Measurements from ENCODE around the gene PLA2G1B. TPM values are rescaled to one million over a fixed set of nuclear protein-coding genes. Genes with fewer than 3 reads are reported as not detected.

The PLA2G1B gene
- total RNA-seq, 1 donor from 2014 or later = not detected

DNA sequence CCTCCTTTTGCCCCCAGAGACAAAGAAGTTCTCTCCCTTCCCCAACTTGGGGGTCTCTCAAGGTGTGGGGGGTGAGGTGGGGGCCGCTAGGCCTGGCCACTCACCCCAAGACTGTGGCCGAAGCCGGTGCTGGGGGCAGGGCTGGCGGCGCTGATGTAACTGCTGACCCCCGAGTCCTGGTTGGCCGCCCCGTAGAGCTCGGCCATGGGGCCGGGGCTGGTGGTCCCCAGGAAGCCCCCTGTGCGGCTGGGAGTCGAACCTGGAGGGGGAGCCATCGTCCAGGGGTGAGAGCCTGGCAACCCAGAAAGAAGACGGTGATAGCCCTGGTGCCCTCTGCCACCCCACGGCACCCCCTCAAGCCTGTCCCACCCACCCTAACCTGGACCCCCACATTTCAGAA, 18.5 kb upstream of the PLA2G1B start:
- Mint-ChIP-seq H3K27ac (ENCODE audit: unreplicated experiment) (no peak overlapping the region), H3K4me1 (ENCODE audit: unreplicated experiment) (no peaks in the 10 kb centered on the region), H3K9me3 (ENCODE audit: unreplicated experiment) (no peaks in the 10 kb centered on the region)

DNA sequence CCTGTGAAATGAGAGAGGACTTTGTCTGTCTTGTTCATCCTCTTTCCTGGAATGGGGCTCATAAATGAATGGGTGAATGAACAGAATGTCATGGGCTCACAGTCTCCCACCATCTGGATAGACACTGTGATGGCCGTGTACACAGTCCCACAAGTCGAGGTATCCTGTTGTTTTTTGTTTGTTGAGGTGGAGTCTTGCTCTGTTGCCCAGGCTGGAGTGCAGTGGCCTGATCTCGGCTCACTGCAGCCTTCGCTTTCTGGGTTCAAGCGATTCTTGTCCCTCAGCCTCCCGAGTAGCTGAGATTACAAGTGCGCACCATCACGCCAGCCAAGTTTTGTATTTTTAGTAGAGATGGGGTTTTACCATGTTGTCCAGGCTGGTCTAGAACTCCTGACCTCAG, 16.1 kb upstream of the PLA2G1B start:
- no peaks in the 10 kb centered on the region for H3K4me1 Mint-ChIP-seq (ENCODE audit: unreplicated experiment)
- TF ChIP-seq, protein P1, sequence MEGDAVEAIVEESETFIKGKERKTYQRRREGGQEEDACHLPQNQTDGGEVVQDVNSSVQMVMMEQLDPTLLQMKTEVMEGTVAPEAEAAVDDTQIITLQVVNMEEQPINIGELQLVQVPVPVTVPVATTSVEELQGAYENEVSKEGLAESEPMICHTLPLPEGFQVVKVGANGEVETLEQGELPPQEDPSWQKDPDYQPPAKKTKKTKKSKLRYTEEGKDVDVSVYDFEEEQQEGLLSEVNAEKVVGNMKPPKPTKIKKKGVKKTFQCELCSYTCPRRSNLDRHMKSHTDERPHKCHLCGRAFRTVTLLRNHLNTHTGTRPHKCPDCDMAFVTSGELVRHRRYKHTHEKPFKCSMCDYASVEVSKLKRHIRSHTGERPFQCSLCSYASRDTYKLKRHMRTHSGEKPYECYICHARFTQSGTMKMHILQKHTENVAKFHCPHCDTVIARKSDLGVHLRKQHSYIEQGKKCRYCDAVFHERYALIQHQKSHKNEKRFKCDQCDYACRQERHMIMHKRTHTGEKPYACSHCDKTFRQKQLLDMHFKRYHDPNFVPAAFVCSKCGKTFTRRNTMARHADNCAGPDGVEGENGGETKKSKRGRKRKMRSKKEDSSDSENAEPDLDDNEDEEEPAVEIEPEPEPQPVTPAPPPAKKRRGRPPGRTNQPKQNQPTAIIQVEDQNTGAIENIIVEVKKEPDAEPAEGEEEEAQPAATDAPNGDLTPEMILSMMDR (IDR thresholded peaks at IDR 0.05; ENCODE audit: unreplicated experiment) = no peak
- H3K27ac Mint-ChIP-seq (ENCODE audit: unreplicated experiment) = no peak overlapping the region
- H3K4me3 Mint-ChIP-seq (ENCODE audit: unreplicated experiment) = no peak overlapping the region
- no peak for DNase-seq (ENCODE audit: low spot score)
- H3K27me3 Mint-ChIP-seq (ENCODE audit: unreplicated experiment) = peaks cover 1% of the 10 kb centered on the region
- H3K9me3 Mint-ChIP-seq (ENCODE audit: unreplicated experiment) = no peaks in the 10 kb centered on the region
- peaks cover 4% of the 10 kb centered on the region for H3K36me3 Mint-ChIP-seq (ENCODE audit: low read depth, unreplicated experiment)

More for the DNA sequence above, 18.5 kb upstream of the PLA2G1B start:
- no peak for DNase-seq (ENCODE audit: low spot score)
- Mint-ChIP-seq H3K27me3 (ENCODE audit: unreplicated experiment) (peaks cover 1% of the 10 kb centered on the region), H3K36me3 (ENCODE audit: low read depth, unreplicated experiment) (peaks cover 3% of the 10 kb centered on the region), H3K4me3 (ENCODE audit: unreplicated experiment) (no peak overlapping the region)
- TF ChIP-seq, protein P1 (IDR thresholded peaks at IDR 0.05; ENCODE audit: unreplicated experiment) = no peak

DNA sequence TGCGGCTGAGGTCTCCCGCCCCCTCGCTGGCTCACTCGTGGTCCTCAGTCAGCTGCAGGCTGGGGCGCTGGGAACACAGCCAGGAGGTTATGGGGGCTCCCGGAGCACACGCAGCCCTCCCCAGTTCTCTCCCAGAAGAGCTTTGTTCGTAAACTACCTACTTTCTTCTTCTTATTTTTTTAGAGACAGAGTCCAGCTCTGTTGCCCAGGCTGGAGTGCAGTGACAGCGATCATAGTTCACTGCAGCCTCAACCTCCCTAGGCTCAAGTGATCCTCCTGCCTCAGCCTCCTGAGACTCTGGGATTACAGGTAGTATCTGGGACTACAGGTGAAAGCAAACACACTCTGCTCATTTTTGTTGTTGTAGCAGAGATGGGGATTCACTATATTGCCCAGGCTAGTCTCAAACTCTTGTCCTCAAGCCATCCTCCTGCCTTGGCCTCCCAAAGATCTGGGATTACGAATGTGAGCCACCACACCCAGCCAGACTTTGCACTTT, 15.5 kb upstream of the PLA2G1B start:
- H3K36me3 Mint-ChIP-seq (ENCODE audit: low read depth, unreplicated experiment) = peaks cover 7% of the 10 kb centered on the region
- H3K9me3 Mint-ChIP-seq (ENCODE audit: unreplicated experiment) = no peaks in the 10 kb centered on the region
- no peak for DNase-seq (ENCODE audit: low spot score)
- no peak overlapping the region for H3K27ac Mint-ChIP-seq (ENCODE audit: unreplicated experiment)
- H3K4me1 Mint-ChIP-seq (ENCODE audit: unreplicated experiment) = no peaks in the 10 kb centered on the region
- H3K27me3 Mint-ChIP-seq (ENCODE audit: unreplicated experiment) = peaks cover 1% of the 10 kb centered on the region
- H3K4me3 Mint-ChIP-seq (ENCODE audit: unreplicated experiment) = no peak overlapping the region
- TF ChIP-seq, protein P1 (IDR thresholded peaks at IDR 0.05; ENCODE audit: unreplicated experiment) = no peak

DNA sequence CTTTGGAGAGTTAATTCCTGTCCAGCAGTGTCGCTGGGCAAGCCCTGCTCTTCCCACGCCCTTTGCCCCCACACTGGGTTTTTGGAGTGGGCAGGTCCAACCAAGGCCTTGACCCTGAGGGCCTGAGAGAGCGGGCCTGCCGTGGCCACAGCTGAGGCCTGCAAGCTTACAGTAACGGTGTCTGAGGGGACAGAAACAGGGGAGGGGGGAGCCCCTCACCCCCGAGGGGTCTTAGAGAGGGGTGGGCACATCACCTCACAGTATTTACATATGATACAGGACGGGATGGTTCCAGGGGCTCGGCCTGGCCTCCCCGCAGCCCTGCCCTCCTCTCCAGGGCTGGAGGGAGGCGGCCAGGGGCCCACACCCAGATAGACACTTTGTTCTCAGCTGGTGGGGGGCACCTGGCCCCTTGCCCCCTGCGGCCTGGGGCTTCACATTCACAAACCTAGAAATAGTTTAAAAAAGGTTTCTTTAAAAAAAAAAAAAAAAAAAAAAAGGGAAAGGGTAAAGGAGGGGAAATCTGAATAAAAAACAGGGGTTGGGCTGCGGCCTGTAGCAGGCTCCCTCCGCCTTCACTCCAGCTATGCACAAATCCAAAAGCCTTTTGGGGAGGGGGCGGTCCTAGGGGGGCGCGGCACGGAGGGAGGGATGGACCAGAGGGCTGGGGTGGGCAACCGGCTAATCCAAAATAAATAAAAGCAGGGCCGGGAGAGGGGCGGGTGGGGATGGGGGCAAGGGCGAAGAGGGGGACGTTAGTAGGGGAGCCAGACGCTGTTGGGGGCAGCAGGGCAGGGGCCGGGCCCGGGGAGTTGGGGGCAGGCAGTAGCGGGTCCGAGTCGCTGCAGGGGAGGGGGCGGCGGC, 14.8 kb upstream of the PLA2G1B start:
- H3K27ac Mint-ChIP-seq (ENCODE audit: unreplicated experiment) = no peak overlapping the region
- TF ChIP-seq, protein P1 (IDR thresholded peaks at IDR 0.05; ENCODE audit: unreplicated experiment) = no peak
- no peak overlapping the region for H3K4me3 Mint-ChIP-seq (ENCODE audit: unreplicated experiment)
- peaks cover 10% of the 10 kb centered on the region for H3K36me3 Mint-ChIP-seq (ENCODE audit: low read depth, unreplicated experiment)
- peaks cover 5% of the 10 kb centered on the region for H3K9me3 Mint-ChIP-seq (ENCODE audit: unreplicated experiment)
- no peak for DNase-seq (ENCODE audit: low spot score)
- peaks cover 1% of the 10 kb centered on the region for H3K27me3 Mint-ChIP-seq (ENCODE audit: unreplicated experiment)
- H3K4me1 Mint-ChIP-seq (ENCODE audit: unreplicated experiment) = no peaks in the 10 kb centered on the region

DNA sequence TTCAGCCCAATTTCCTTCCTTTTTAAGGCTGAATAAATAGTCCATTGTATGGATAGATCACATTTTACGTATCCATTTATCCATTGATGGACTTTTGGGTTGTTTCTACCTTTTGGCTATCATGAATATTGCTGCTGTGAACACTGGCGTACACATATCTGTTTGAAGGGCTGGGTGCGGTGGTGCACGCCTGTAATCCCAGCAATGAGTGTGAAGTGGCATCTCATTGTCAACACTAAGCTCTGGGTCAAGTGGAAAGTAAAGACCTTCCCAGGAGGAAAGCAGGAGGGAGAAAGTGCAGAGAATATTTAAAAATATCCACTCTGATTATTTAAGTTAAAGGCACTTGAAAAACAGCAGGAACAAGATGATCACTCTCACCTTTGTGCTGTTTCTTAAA, 11.7 kb upstream of the PLA2G1B start:
- Mint-ChIP-seq H3K27me3 (ENCODE audit: unreplicated experiment) (peaks cover 1% of the 10 kb centered on the region), H3K4me3 (ENCODE audit: unreplicated experiment) (no peak overlapping the region)

More for the DNA sequence above, 11.7 kb upstream of the PLA2G1B start:
- no peak for DNase-seq (ENCODE audit: low spot score)
- H3K9me3 Mint-ChIP-seq (ENCODE audit: unreplicated experiment) = peaks cover 14% of the 10 kb centered on the region
- H3K4me1 Mint-ChIP-seq (ENCODE audit: unreplicated experiment) = no peaks in the 10 kb centered on the region
- H3K27ac Mint-ChIP-seq (ENCODE audit: unreplicated experiment) = no peak overlapping the region
- TF ChIP-seq, protein P1 (IDR thresholded peaks at IDR 0.05; ENCODE audit: unreplicated experiment) = no peak
- H3K36me3 Mint-ChIP-seq (ENCODE audit: low read depth, unreplicated experiment) = peaks cover 9% of the 10 kb centered on the region

All from endothelial cell (in vitro differentiated cells).